WTC11 (cell line): ENCODE measurements around the gene CMTR1. TPM values are rescaled to one million over a fixed set of nuclear protein-coding genes. Genes with fewer than 3 reads are reported as not detected.
"Not testable (repeated sequence)": the region's sequence is repeated elsewhere in the genome, so short reads cannot be mapped to it uniquely, and the experiment has no call there.

Experiments
- ATAC-seq: fragments of 200-7000 bp; cut with Tn5 transposase; 2 replicates; pipeline ENCODE4 v1.10.0; 2021; ENCODE audit warnings: mild to moderate bottlenecking, moderate library complexity
- CTCF ChIA-PET: fragments of 300-600 bp; sonication (Branson Sonifier 250); formaldehyde crosslinking; loops from one replicate; lab custom pipeline; 2021; ENCODE audit warnings: antibody characterized with exemption; lab: Charles Lee
- POLR2A ChIA-PET: fragments of 350-600 bp; sonication (Branson Sonifier 250); formaldehyde crosslinking; loops from one replicate; lab custom pipeline; 2021; ENCODE audit warnings: antibody characterized with exemption; lab: Charles Lee
- DNase-seq: peaks from one replicate; pipeline ENCODE4 v3.0.0; 2021; ENCODE audit warnings: low spot score
- H3K27ac Mint-ChIP-seq: 2 replicates; pipeline ENCODE4 v1.8.0; 2021; ENCODE audit warnings: mixed read lengths
- H3K27me3 Mint-ChIP-seq: 2 replicates; pipeline ENCODE4 v1.8.0; 2021; ENCODE audit warnings: low read depth, mild to moderate bottlenecking, moderate library complexity, mixed read lengths
- H3K36me3 Mint-ChIP-seq: 2 replicates; pipeline ENCODE4 v1.8.0; 2021; ENCODE audit warnings: mixed read lengths
- H3K4me1 Mint-ChIP-seq: 2 replicates; pipeline ENCODE4 v1.8.0; 2022; ENCODE audit warnings: mixed read lengths
- H3K4me3 Mint-ChIP-seq: 2 replicates; pipeline ENCODE4 v1.8.0; 2021; ENCODE audit warnings: mild to moderate bottlenecking, moderate library complexity, mixed read lengths
- H3K9me3 Mint-ChIP-seq: 2 replicates; pipeline ENCODE4 v1.8.0; 2021; ENCODE audit warnings: mixed read lengths
- AR ChIP-seq: fragments of 250-450 bp; sonication (Bioruptor Pico); IDR thresholded peaks from 2 replicates; pipeline ENCODE4 v1.9.0; 2021; ENCODE audit warnings: mild to moderate bottlenecking
- ARID4B ChIP-seq: sonication (generic); formaldehyde crosslinking; IDR thresholded peaks from 2 replicates; pipeline ENCODE4 v1.8.0; 2023; ENCODE audit warnings: missing genetic modification reagents, mild to moderate bottlenecking, borderline replicate concordance
- ATF2 ChIP-seq: sonication (generic); formaldehyde crosslinking; IDR thresholded peaks from 2 replicates; pipeline ENCODE4 v1.8.1; 2022; ENCODE audit warnings: low read depth, missing genetic modification reagents, borderline replicate concordance
- CREB1 ChIP-seq: sonication (generic); formaldehyde crosslinking; IDR thresholded peaks from 2 replicates; pipeline ENCODE4 v1.8.0; 2023; ENCODE audit warnings: mild to moderate bottlenecking, missing genetic modification reagents
- EMX1 ChIP-seq: fragments of 250-450 bp; sonication (Bioruptor Pico); IDR thresholded peaks from 2 replicates; pipeline ENCODE4 v1.8.0; 2021; ENCODE audit warnings: mild to moderate bottlenecking
- HMGXB4 ChIP-seq: sonication (generic); formaldehyde crosslinking; IDR thresholded peaks from 2 replicates; pipeline ENCODE4 v1.8.1; 2023; ENCODE audit warnings: mild to moderate bottlenecking, moderate library complexity, missing genetic modification reagents
- JUN ChIP-seq: sonication (generic); formaldehyde crosslinking; IDR thresholded peaks from 2 replicates; pipeline ENCODE4 v1.8.0; 2023; ENCODE audit warnings: mild to moderate bottlenecking, missing genetic modification reagents
- NR1H2 ChIP-seq: sonication (generic); formaldehyde crosslinking; IDR thresholded peaks from 2 replicates; pipeline ENCODE4 v1.9.0; 2021; ENCODE audit warnings: mild to moderate bottlenecking, moderate library complexity, missing genetic modification reagents
- NR2C2 ChIP-seq: sonication (generic); formaldehyde crosslinking; IDR thresholded peaks from 2 replicates; pipeline ENCODE4 v1.8.0; 2022; ENCODE audit warnings: mild to moderate bottlenecking, missing genetic modification reagents
- RELA ChIP-seq: sonication (generic); formaldehyde crosslinking; IDR thresholded peaks from 2 replicates; pipeline ENCODE4 v1.8.1; 2022; ENCODE audit warnings: missing genetic modification reagents, mild to moderate bottlenecking, borderline replicate concordance
- SMAD3 ChIP-seq: sonication (generic); formaldehyde crosslinking; IDR thresholded peaks from 2 replicates; pipeline ENCODE4 v1.8.0; 2022; ENCODE audit warnings: missing genetic modification reagents, mild to moderate bottlenecking, borderline replicate concordance
- SMAD4 ChIP-seq: sonication (generic); formaldehyde crosslinking; IDR thresholded peaks from 2 replicates; pipeline ENCODE4 v1.8.0; 2022; ENCODE audit warnings: mild to moderate bottlenecking, missing genetic modification reagents
- SP1 ChIP-seq: sonication (generic); formaldehyde crosslinking; conservative IDR thresholded peaks from 2 replicates; pipeline ENCODE4 v1.8.1; 2022; ENCODE audit warnings: missing genetic modification reagents
- TCF7 ChIP-seq: sonication (generic); formaldehyde crosslinking; IDR thresholded peaks from 2 replicates; pipeline ENCODE4 v1.8.0; 2022; ENCODE audit warnings: mild to moderate bottlenecking, low read depth, missing genetic modification reagents, moderate library complexity
- ZMAT4 ChIP-seq: fragments of 250-450 bp; sonication (Bioruptor Pico); IDR thresholded peaks from 2 replicates; pipeline ENCODE4 v1.9.0; 2021; ENCODE audit warnings: mild to moderate bottlenecking
- ZNF512 ChIP-seq: sonication (generic); formaldehyde crosslinking; IDR thresholded peaks from 2 replicates; pipeline ENCODE4 v1.8.1; 2022; ENCODE audit warnings: missing genetic modification reagents, borderline replicate concordance
- total RNA-seq: library from RNA; stranded (reverse); gene quantifications from 3 replicates; pipeline ENCODE4 v1.2.3, GENCODE V29; 2021

Gene CMTR1
- total RNA-seq, 1 experiment from 2014 or later, result 38.6 TPM

GRCh38 chr6:37399795-37400490 is 33.1 kb upstream of the CMTR1 start (continued):
- no peak for TF ChIP-seq ATF2
- no peak for TF ChIP-seq ZNF512 (CRISPR knock-in tag)
- no peak for TF ChIP-seq RELA
- no peak for TF ChIP-seq SMAD3 (CRISPR knock-in tag)
- no peak for TF ChIP-seq EMX1 (CRISPR knock-in tag)
- no peak for TF ChIP-seq NR1H2 (CRISPR knock-in tag)
- TF ChIP-seq ARID4B (CRISPR knock-in tag), result no peak
- no peak for TF ChIP-seq AR (CRISPR knock-in tag)

GRCh38 chr6:37401658-37402057 is 31.4 kb upstream of the CMTR1 start:
- POLR2A ChIA-PET, CTCF ChIA-PET, H3K27me3 Mint-ChIP-seq: not testable (repeated sequence)

GRCh38 chr6:37406726-37407341 is 26.2 kb upstream of the CMTR1 start:
- ATAC-seq, result no peak
- ChIA-PET POLR2A (no interaction called here), CTCF (no interaction called here)
- no peaks in the 10 kb centered on the region for H3K27me3 Mint-ChIP-seq
- no peaks in the 10 kb centered on the region for H3K4me1 Mint-ChIP-seq
- no peak for DNase-seq
- H3K27ac Mint-ChIP-seq, result no peak overlapping the region
- H3K9me3 Mint-ChIP-seq, result no peaks in the 10 kb centered on the region
- no peaks in the 10 kb centered on the region for H3K36me3 Mint-ChIP-seq
- H3K4me3 Mint-ChIP-seq, result no peak overlapping the region
- no peak for TF ChIP-seq ZMAT4 (CRISPR knock-in tag)
- no peak for TF ChIP-seq NR2C2 (CRISPR knock-in tag)
- no peak for TF ChIP-seq JUN (CRISPR knock-in tag)
- TF ChIP-seq SP1 (CRISPR knock-in tag), result no peak
- TF ChIP-seq AR (CRISPR knock-in tag), result no peak
- TF ChIP-seq SMAD4 (CRISPR knock-in tag), result no peak
- no peak for TF ChIP-seq CREB1
- TF ChIP-seq TCF7, result no peak
- TF ChIP-seq HMGXB4, result no peak

More at GRCh38 chr6:37401658-37402057, 31.4 kb upstream of the CMTR1 start:
- not testable (repeated sequence) for H3K4me3 Mint-ChIP-seq, ATAC-seq, H3K9me3 Mint-ChIP-seq, H3K36me3 Mint-ChIP-seq, H3K27ac Mint-ChIP-seq, DNase-seq, H3K4me1 Mint-ChIP-seq
